ENCODE data around the gene SLC8A1.

SLC8A1 gene

DNA sequence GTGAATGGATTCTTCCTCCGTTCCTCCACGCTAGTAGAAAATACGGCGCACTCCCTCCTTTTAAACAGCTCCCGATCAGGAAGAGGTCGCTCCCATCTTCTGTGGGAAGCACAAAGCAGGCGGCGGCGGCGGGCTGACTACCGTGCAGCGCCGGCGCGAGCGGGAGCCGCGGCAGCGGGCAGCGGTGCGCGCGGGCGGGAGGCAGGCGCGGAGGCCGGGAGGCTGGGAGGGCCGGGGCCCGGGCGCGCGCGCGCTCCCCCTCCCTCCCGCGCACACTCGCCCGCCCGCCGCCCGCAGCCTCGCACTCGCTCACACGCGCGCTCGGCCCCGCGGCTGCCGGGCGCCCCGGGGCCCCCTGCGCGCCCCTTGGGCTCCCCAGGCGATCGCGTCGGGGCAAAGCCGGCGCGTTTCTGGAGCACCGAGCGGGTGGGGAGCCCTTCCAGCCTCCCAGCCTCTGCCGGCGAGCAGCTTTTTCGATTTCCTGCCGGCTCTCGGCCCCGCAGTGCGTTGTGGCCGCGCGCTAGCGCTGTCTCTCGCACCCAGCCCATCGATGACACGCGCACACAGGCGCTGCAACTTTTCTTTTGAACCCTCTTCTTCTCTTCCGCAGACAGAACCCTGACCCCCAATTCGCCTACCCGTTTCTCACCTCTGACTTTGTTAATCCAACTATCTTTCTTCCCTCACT is at the start of gene SLC8A1:
TSS of gene SLC8A1 (minus strand) at position 173 of the 688 bp plus-strand sequence.
- DNase-seq = peak; percentile 28

DNA sequence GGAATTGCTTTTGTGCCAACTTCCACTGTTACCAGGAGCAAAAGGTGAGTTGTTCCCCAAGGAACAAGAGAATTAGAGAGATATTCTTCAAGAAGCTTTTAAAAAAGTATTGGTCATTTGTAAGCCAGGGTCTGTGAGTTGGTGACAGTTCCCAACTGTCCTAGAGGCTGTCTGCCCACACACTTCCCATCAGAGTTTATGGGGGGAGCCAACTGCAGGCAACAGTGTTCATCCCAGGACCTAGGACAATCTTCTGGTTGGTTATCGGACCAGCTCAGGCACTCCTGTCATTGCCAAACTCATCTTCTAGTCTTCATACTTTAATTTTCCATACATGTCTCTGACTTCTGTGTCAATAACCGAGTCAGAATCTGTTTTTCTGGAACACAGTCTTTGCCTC is 47.5 kb upstream of the SLC8A1 start:
- DNase-seq = no peak

DNA sequence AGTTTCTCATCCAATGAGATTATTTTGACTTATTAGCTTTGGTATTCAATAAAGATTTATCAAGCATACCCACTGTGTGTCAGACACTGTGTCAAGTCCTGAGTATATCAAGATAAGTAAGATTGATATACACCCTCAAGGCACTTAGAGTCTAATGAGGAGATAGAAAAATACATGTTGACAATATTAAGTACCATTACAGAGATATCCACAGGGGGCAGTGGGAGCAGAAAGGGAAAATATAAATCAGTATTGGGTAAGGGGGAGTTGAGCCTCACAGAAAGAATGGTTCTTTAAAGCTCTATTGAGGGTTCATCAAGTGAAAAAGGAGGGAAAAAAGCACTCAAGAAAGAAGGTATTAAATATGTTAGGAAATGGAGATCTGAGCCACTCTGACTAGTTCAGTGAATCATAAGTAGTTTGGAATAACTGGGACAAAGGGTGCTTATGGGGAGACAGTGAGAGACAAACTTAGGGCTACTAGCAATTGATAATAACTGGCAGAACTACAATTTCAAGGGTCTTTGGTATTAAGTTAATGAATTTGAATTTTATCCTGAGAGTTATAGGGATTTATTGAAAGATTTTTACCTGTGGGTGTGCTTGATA is 45.5 kb upstream of the SLC8A1 start:
- no peak for DNase-seq

DNA sequence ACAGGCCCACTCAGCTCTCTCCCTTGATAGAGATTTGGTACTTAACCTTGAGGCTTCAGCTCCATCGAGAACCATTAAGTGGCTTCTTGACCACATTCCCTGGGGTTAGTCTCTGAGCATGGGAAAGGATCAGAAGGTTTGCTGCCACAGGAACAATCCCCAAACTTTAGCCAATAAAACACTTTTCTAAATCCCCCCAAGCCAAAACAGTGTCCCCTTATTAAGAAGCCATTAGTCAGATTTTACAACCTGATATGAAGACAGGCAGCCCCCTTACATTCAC is 37.7 kb upstream of the SLC8A1 start:
- DNase-seq = no peak

DNA sequence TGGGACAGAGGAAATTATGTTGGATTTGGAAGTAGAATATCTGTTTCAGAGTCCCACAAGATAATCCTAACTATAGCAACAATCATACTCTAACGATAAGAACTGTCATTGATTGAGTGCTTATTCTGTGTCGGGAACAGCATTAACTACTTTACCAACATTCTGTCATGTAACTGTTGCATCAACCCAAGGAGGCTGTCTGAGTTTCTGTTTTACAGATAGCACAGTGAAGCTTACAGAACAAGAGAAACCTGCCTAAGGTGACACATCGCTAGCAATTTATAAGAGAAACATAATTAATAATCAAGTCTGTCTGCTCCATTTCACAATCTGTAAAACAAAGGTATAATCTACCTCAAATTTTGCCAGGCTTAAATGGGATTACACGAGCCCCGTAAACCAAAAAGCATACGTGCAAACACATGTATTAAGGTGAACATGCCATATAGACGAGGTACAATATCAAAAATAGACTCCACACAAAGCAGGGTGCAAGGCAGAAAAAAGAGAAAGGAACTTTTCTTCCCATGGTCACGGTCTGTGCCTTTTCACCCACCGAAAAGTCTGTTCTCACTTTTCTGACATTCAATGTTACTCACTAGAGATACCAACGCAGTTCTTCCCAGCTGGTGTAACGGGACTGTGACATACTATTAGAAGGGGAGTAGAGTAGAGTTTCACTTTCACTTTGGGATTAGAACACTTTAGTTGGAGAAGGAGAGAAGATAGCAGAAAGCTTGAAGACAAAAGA is 37.2 kb upstream of the SLC8A1 start:
- peak; percentile 45 for DNase-seq

DNA sequence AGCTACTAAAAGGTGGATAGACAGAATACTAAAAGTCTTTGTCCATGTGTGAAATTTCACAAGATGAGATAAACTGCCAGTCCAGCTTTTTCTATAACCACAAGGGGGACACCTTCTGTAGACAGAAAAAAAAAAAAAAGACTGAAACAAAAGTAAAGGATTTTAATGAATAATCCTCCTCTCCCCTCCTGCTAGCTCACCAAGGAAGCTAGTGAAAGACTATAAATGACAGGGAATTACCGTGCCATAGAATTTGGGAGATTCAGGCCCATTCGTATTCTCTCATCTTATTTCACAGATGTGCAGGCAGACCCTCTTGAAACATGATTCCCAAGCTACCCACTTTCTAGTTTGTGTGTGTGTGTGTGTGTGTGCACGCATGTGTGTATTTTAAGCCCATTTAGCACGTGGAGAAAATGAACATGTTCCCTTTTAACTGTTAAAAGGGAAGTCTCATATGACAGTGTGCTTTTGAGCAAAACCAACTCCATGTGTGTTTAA is 36.3 kb upstream of the SLC8A1 start:
- no peak for DNase-seq

DNA sequence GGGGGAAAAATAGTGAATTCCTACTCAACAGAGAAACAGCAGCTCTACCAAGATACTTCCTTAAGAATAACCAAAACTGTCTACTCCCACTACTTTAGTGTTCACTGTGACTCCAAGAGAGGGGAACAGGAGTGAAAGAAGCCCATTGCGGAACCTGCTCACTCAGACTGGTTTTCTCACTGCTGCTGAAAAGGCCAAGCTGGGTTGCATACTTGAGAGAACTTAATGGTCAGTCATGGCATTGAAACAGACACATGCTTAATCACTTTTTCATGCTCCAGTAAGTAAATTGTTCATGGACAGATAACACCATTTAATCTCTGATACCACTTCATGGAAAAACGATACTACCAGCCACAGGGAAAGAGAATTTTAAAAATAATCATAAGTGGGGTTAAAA is 35.7 kb upstream of the SLC8A1 start:
- no peak for DNase-seq

DNA sequence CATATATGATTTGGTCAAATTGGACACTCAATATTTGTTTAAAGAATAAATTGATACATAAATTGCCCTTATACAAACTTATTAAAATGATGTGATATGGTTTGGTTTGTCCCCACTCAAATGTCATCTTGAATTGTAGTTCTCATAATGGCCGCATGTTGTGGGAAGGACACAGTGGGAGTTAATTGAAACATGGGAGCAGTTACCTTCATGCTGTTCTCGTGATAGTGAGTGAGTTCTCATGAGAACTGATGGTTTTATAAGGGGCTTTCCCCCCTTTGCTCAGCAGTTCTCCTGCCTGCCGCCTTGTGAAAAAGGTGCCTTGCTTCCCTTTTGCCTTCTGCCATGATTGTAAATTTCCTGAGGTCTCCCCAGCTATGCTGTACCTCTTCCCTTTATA is 34.0 kb upstream of the SLC8A1 start:
- DNase-seq = no peak

DNA sequence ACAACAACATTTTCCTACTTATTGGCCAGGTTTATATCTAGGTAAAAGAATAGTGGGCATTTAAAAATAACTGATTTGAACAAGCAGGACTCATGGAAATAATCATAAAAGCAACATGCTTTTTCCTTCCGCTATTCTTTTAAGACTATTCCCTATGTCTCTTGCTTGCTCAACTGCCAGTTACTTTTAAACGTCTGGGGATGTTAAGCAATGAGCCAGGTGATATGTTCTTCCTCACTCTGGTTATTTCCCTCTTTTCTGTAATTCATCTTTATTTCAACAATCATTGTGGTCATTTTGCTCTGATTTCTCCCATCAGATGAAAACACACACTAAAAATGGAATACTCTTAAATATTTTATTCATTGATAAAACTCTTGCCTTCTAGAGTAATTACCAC is 33.4 kb upstream of the SLC8A1 start:
- no peak for DNase-seq

DNA sequence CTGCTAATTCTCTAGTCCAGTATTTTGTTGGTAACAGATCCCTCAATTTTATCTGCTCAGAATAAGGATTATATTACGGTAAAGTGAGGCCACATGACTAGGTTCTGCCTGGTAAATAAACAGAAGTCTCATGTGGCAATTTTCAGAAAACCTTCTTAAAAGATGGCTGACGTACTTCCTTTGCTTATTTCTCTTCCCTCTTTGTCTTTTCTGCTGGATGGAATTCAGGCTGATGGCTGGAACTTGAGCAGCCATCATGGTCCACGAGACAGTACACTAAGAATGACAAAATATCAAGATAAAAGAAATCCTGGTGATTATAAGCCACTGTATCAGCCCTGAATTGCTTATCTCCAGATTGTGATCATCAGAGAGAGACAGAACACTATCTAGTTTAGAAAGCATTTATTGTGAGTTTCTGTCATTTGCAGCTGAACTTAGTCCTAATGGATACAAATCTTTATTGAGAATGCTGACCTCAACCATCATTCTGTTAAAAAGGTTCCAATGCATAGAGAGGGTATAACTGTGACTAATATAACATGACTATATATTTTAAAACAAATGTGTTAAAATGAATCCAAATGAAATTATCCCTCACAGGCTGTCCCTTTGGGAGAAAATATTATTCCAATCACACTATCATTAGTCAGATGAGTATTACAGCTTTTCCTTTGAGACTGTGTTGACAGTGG is 31.8 kb upstream of the SLC8A1 start:
- no peak for DNase-seq

DNA sequence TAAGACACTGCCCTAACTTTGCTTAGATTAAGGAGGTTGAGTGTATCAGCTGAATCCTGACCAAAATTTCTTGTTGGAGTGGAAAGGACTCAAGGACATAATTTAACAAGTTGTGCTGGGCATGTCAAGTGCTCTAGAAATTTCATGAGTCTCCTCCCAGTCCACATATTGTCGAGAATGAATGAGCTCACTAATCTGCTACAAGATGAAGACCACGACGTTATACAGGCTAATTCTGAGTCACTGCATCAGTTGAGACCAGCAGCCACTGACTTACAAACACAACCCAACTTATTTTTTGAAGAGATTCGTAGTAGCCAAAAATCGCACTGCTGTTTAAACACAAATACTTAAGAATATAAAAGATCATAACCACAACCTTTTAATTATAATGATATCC is 28.7 kb upstream of the SLC8A1 start:
- no peak for DNase-seq

DNA sequence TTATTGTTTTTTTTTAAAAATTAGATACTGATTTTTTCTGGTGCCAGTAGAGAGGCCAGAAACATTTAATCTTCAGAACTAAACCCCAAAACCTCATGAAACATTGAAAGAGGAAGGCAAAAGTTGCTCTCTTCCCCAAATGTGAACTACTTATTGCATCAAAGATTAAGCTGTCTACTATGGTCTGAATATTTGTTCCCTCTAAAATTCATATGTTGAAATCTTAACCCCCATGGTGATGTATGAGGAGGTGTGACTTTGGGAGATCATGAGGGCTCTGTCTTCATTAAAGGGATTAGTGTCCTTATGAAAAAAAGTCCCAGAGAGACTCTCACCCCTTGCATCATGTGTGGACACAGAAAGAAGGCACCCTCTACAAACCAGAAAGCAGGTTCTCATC is 28.2 kb upstream of the SLC8A1 start:
- DNase-seq = no peak

DNA sequence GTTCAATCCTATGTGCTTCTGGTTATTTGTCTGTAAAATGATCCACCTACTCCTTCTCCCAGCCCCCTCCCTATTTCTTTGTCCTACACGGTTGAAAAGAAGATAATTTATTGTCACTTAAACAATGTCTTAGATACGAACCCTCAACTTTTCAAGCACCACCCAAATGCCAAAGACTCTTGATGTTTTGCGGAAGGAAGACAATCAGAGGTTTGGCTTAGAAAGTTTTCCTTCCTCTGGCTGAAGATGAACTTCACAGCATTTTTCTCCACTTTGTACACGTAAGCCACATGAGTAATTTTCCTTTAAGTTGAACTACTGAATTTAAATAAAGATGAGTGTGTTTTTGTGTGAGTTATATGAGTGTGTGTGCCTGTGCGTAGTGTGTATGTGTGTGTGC is 25.5 kb upstream of the SLC8A1 start:
- no peak for DNase-seq

DNA sequence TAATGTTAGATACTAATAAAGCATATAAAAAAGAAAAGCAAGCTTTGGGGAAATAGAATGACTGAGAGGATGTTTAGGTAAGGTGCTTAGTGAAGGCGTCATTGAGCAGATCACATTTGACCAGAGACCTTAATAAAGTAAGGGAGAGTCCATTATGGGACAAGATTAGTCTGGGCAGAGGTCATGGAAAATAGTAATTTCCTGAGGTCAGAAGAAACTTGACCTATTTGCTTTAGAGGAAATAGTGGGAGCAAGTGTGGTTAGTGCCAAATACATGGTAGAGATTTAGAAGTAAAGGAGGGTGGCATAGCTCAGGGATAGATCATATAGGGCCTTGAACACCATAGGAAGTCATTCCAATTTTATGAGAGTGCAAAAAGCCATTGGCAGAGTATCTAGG is 24.5 kb upstream of the SLC8A1 start:
- DNase-seq = no peak

DNA sequence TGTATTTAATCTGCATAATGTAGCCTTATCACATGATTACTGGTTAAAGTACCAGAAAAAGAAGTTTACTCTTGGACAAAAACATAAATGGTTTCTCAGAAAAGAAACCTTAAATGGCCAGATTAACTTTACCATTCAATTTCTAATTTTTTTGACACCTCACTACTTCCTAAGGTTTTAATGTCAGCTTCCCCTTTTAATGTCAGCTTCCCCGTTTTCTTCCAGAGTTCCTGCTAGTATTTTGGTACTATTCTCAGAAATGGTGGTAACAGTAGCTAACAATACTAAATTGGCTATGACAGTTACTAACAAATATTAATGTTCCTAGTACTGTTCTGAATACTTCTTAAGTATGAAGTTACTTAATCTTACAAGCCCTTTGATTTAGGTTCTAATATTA is 22.4 kb upstream of the SLC8A1 start:
- DNase-seq = no peak

DNA sequence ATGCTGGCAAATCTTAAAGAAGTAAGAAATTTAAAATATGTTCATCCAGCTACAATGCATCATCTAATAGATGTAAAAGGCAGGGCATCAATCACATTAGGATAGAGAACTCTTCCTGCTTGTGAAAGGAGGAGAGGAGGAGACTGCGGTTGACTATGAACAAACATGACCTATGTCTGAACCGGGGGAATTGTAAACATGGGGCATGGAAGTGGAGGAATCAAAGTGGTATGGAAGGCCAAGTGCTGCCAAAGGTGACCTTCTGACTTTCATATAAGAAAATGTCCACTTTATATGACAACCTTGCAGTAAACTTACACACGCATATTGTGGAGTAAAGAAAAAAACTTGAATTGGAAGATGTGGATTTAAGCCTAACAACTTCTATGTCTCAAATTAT is 20.0 kb upstream of the SLC8A1 start:
- no peak for DNase-seq

DNA sequence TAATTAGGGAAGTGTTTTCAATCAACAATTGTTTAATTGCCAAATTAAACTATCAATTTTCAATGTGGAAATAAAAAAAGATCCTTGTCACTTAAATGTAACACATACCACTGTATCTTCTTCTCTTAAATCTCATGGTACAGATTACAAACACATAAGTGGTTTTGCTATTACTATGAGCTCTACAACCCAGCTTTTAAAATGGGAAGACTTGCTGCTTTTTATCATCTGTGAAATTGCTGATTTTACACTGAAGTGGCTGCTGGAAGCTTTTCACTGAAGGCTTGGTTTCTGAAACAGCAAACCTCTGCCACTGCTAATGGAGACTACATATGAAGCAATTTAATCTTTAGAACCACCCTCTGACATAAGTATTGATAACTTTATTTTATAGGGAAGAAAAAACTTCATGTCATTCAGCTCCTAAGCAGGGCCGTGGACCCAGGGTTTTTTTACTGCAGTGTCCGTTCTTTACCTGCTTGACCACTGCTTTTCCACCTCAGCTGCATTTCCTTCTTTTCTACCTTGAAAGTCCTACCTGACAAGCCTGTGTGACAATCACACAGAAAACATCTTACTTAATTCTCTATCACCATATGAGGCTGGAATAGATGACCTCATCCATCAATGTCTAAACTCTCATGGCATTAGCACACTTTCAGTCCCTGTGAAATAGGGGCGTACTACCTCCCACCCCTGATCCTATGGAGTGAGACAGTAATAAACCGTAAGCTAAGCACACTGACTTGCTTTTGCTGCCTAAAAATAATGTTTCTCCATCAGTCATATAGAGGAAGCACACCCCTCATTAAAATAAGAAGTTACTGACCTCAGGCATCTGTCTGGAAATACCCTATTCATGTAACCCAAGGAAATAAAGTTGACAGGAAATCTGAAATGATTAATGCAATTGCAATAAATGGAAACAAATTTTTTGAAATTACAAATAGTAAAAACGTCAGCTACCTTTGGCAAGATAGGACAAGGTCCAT is 19.2 kb upstream of the SLC8A1 start:
- DNase-seq = no peak

DNA sequence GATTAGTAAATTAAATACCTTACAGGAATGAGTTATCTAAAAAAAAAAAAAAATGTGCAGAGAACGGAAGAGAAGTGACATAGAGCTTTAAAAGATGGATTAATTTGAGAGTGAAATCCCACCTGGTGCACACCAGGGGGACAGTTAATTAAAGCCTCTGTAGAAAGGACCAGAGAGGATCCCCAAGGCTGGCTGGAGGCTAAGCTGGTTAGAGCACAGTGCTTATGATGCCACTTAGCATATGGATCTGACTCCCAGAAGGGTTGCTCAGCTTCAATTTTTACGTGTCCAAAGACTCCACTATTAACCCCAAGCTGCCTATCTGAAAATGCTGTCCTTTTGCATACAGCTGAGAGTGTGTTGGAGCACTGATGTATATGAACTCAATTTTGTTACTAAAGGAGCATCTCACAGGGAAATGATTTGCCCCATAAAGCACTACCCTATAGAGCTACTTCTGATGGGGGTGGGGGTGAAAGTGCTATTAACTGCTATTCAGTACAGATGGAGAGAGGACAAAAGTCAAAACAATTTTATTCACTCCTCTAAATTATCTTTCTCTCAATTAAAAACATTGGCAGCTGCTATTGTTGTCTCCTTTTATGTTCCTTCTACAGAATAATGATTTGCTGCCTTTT is 15.2 kb upstream of the SLC8A1 start:
- DNase-seq = no peak

DNA sequence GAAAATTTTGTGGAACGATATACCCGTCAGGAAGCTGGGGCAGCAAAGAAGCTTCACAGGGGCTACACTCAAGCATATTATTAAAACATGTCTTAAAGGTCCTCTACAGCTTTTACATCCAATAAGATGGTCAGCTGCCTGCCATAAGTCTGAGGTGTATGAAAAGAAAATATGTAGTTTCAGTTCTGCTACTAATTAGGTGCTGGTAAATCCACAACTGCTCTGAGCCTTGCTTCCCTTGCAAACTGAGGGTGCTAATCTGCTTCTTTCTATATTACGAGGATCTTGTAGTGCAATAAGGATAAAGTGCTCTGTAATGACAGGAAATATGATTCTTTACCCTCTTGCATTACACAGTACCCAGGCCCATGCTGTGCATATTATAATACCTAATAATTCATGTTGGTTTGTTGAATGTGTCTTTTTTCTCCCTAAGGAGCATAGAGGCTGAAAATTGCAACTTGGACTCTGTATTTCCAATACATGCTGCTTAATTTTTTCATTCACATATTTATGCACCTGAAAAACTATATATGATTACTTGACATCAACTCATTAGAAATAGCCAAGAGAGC is 14.5 kb upstream of the SLC8A1 start:
- no peak for DNase-seq

DNA sequence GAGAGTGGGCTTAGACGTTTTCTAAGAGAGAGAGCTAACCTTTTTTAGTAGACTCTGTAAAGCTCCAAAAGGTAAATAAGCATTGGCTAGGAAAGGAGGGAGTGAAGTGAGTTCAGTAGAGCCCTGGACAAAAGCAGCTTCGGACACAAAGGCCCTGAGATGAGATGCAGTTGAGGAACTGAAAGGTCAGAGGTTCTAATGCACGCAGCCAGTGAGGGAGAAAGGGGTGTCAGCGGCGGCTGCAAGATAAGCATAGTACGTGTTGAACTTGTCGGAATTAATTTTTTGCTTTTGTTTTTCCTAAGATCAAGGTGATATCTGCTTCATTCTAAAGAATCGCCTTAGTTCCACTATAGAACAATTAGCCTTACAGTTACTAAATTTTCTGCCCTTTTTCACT is 11.2 kb upstream of the SLC8A1 start:
- no peak for DNase-seq

DNA sequence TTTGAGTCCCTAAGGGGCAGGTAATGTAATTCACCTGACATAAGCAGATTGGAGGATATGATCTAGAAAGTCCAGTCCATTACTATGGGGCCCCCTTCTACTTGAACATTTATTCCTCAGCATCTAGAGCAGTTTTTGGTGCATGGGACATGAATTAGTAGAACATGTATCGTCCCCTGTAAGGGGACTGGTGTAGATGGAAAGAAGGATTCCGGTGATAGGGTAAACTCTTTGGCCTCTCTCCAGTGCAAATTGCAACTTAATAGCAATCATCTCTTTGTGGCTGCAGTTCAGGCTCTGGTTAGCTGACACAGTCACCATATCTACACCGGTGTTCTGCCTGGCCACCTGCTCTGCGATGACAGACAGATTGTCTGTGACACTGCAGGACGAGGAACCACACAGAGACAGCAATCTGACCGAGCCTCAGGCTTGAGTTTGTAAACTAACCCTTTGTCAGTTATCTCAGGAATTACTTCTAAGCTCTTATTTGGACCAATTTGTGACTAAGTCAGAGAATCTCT is 6.4 kb upstream of the SLC8A1 start:
- peak; percentile 15 for DNase-seq

Measured in NCI-H187 treated with DMSO at 0.1 percent for 48 hours (cell line).